B cell (primary cell): ENCODE measurements around the gene FMO3. TPM values are rescaled to one million over a fixed set of nuclear protein-coding genes. Genes with fewer than 3 reads are reported as not detected.

Experiments used
- ATAC-seq: fragments of 200-7000 bp; cut with Tn5 transposase; one replicate; pipeline ENCODE4 v1.10.0; 2021; ENCODE audit warnings: low read depth, mild to moderate bottlenecking, moderate number of reproducible peaks, moderate library complexity
- CTCF ChIA-PET: fragments of 350-600 bp; sonication (Branson Sonifier 250); formaldehyde crosslinking; loops from one replicate; lab custom pipeline; 2021; ENCODE audit warnings: antibody characterized with exemption, inconsistent platforms; lab: Charles Lee
- POLR2A ChIA-PET: fragments of 350-600 bp; sonication (Branson Sonifier 250); formaldehyde crosslinking; loops from one replicate; lab custom pipeline; 2021; ENCODE audit warnings: antibody characterized with exemption; lab: Charles Lee
- DNase-seq: peaks from one replicate; pipeline ENCODE4 v3.0.0; 2013
- H2AFZ ChIP-seq: 2 replicates; pipeline ENCODE4 v1.6.1; 2012; ENCODE audit warnings: mild to moderate bottlenecking, low read depth, low read length; ENCODE audit not compliant: insufficient read depth, poor library complexity, severe bottlenecking
- H3K27ac ChIP-seq, 2 donors: 1 replicate in 1 of 2; 2 replicates in 1 of 2; pipeline ENCODE4 v1.5.1; 2012 to 2013; ENCODE audit warnings: low read length in 2 of 2, mild to moderate bottlenecking in 2 of 2, moderate library complexity in 1 of 2
- H3K27me3 ChIP-seq, 4 experiments: fragments of 200-600 bp in 1 of 4; sonication (generic) in 1 of 4; replicated peaks in 1 of 4; 1 replicate in 2 of 4; 2 replicates in 2 of 4; pipeline versions ENCODE4 v1.6.1 to v1.7.0; 2013 to 2016; ENCODE audit warnings: low read length in 3 of 4, mild to moderate bottlenecking in 2 of 4, mixed read lengths in 1 of 4, moderate library complexity in 1 of 4; ENCODE audit not compliant: insufficient read depth in 4 of 4, control insufficient read depth in 3 of 4; ENCODE audit errors: control extremely low read depth in 1 of 4
- H3K36me3 ChIP-seq, 2 experiments: replicated peaks in 1 of 2; 1 replicate in 1 of 2; 2 replicates in 1 of 2; pipeline versions ENCODE4 v1.6.1 to v1.7.1; 2013; ENCODE audit warnings: low read length in 1 of 2; ENCODE audit not compliant: insufficient read depth in 2 of 2, control insufficient read depth in 1 of 2; ENCODE audit errors: control extremely low read depth in 1 of 2, extremely low read depth in 1 of 2
- H3K4me1 ChIP-seq, 2 donors: fragments of 200-600 bp in 1 of 2; sonication (generic) in 1 of 2; 1 replicate in 1 of 2; 2 replicates in 1 of 2; pipeline versions ENCODE4 v1.5.1 to v1.6.1; 2013 to 2017; ENCODE audit warnings: low read length in 2 of 2; ENCODE audit not compliant: control insufficient read depth in 2 of 2, insufficient read depth in 2 of 2
- H3K4me2 ChIP-seq: replicated peaks from 2 replicates; pipeline ENCODE3; 2012; ENCODE audit warnings: mild to moderate bottlenecking, low read depth, low read length; ENCODE audit not compliant: poor library complexity, severe bottlenecking
- H3K4me3 ChIP-seq, 5 experiments: fragments of 200-600 bp in 1 of 5; sonication (generic) in 1 of 5; 1 replicate in 3 of 5; 2 replicates in 2 of 5; pipeline versions ENCODE4 v1.5.1 to v1.7.0; 2011 to 2016; ENCODE audit warnings: low read length in 4 of 5, mild to moderate bottlenecking in 4 of 5, low read depth in 2 of 5, control low read depth in 1 of 5, moderate library complexity in 1 of 5; ENCODE audit not compliant: insufficient read depth in 1 of 5; ENCODE audit errors: control extremely low read depth in 1 of 5, extremely low read depth in 1 of 5
- H3K79me2 ChIP-seq: fragments of 200-600 bp; sonication (generic); one replicate; pipeline ENCODE4 v1.6.0; 2016; ENCODE audit warnings: low read length; ENCODE audit not compliant: control insufficient read depth, insufficient read depth
- H3K9ac ChIP-seq: fragments of 200-600 bp; sonication (generic); 2 replicates; pipeline ENCODE4 v1.6.1; 2017; ENCODE audit warnings: mild to moderate bottlenecking, low read length, moderate library complexity
- H3K9me3 ChIP-seq, 3 donors: one replicate each; pipeline versions ENCODE4 v1.6.1 to v1.7.1; 2013; ENCODE audit warnings: low read length in 2 of 3; ENCODE audit not compliant: control insufficient read depth in 2 of 3, insufficient read depth in 1 of 3; ENCODE audit errors: control extremely low read depth in 1 of 3
- H4K20me1 ChIP-seq: 2 replicates; pipeline ENCODE4 v1.6.0; 2012; ENCODE audit warnings: mild to moderate bottlenecking, low read length; ENCODE audit not compliant: insufficient read depth, control insufficient read depth, poor library complexity, severe bottlenecking
- H3K27ac Mint-ChIP-seq: one replicate; pipeline ENCODE4 v1.8.0; 2021; ENCODE audit warnings: mixed read lengths
- H3K27me3 Mint-ChIP-seq: one replicate; pipeline ENCODE4 v1.8.0; 2021; ENCODE audit warnings: mixed read lengths
- H3K4me1 Mint-ChIP-seq: one replicate; pipeline ENCODE4 v1.8.0; 2021; ENCODE audit warnings: mixed read lengths
- H3K4me3 Mint-ChIP-seq: one replicate; pipeline ENCODE4 v1.8.0; 2021; ENCODE audit warnings: mixed read lengths
- H3K9me3 Mint-ChIP-seq: one replicate; pipeline ENCODE4 v1.8.0; 2022; ENCODE audit warnings: mixed read lengths; ENCODE audit not compliant: insufficient read depth
- EZH2 ChIP-seq: IDR thresholded peaks from 2 replicates; pipeline ENCODE4 v1.6.1; 2012; ENCODE audit warnings: borderline replicate concordance, low read depth, mild to moderate bottlenecking, moderate library complexity, low read length; ENCODE audit not compliant: insufficient read depth, poor library complexity, severe bottlenecking
- WGBS: methylation state at CpG from one replicate; pipeline ENCODE4 v1.1.5; 2013; ENCODE audit warnings: missing lambda C conversion rate; ENCODE audit not compliant: insufficient coverage; 5-methylcytosine and 5-hydroxymethylcytosine counted together
- intact Hi-C: fragments of 100-400 bp; cut with micrococcal nuclease; formaldehyde crosslinking; loops from one replicate; pipeline ENCODE4 v1.10.0; 2022
- polyA plus RNA-seq: library from polyadenylated mRNA; depleted of rRNA; stranded (reverse); fragments of >200 nt; gene quantifications from 2 replicates; pipeline ENCODE4 v1.2.3, GENCODE V29; 2012
- total RNA-seq, 2 donors: library from RNA; stranded (reverse); fragments of 120-200 nt in 1 of 2; gene quantifications; 1 replicate in 1 of 2; 2 replicates in 1 of 2; pipeline versions ENCODE4 v1.2.3 to v1.2.4, GENCODE V29; 2013 to 2022
- TF ChIP-seq, protein P1 (sequence below): fragments of 200-600 bp; IDR thresholded peaks from one replicate; pipeline ENCODE4 v1.8.0; 2022; ENCODE audit warnings: antibody characterized with exemption, mild to moderate bottlenecking

Gene FMO3
- total and polyA plus RNA-seq, 2 donors (not counting 1 experiment from before 2014, with no cell fraction given): not detected

GRCh38 chr1:171158096-171158495 lies 67.4 kb downstream of the FMO3 start:
- ChIA-PET CTCF (no interaction called here), POLR2A (no interaction called here)
- H3K4me2 ChIP-seq: no peak overlapping the region
- H3K9me3 ChIP-seq: peaks cover 0 to 1% (median 0%) of the 10 kb centered on the region in 3 donors
- TF ChIP-seq, protein P1, sequence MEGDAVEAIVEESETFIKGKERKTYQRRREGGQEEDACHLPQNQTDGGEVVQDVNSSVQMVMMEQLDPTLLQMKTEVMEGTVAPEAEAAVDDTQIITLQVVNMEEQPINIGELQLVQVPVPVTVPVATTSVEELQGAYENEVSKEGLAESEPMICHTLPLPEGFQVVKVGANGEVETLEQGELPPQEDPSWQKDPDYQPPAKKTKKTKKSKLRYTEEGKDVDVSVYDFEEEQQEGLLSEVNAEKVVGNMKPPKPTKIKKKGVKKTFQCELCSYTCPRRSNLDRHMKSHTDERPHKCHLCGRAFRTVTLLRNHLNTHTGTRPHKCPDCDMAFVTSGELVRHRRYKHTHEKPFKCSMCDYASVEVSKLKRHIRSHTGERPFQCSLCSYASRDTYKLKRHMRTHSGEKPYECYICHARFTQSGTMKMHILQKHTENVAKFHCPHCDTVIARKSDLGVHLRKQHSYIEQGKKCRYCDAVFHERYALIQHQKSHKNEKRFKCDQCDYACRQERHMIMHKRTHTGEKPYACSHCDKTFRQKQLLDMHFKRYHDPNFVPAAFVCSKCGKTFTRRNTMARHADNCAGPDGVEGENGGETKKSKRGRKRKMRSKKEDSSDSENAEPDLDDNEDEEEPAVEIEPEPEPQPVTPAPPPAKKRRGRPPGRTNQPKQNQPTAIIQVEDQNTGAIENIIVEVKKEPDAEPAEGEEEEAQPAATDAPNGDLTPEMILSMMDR: no peak
- no peak for TF ChIP-seq EZH2
- Mint-ChIP-seq H3K27ac (no peak overlapping the region), H3K4me3 (no peak overlapping the region), H3K27me3 (peaks cover 5% of the 10 kb centered on the region), H3K4me1 (no peaks in the 10 kb centered on the region), H3K9me3 (no peaks in the 10 kb centered on the region)
- no peak overlapping the region for H3K4me3 ChIP-seq
- H3K9ac ChIP-seq: no peak overlapping the region
- no peaks in the 10 kb centered on the region for H3K4me1 ChIP-seq
- DNase-seq: no peak
- intact Hi-C loops: no loop called here
- no peaks in the 10 kb centered on the region for H3K36me3 ChIP-seq
- no peaks in the 10 kb centered on the region for H4K20me1 ChIP-seq
- no peaks in the 10 kb centered on the region for H3K79me2 ChIP-seq
- no peak for ATAC-seq
- no peak overlapping the region for H2AFZ ChIP-seq
- H3K27ac ChIP-seq: no peak overlapping the region
- H3K27me3 ChIP-seq: no peaks in the 10 kb centered on the region
- WGBS: 87% methylated on average over 3 of the region's 5 CpGs

- intact Hi-C loops: no loop called here
- WGBS: no CpG with 5 or more reads among the region's 3 CpGs
- POLR2A ChIA-PET: no interaction called here
- TF ChIP-seq, protein P1: no peak
- TF ChIP-seq EZH2: no peak
- Mint-ChIP-seq H3K27me3 (peaks cover 5% of the 10 kb centered on the region), H3K9me3 (no peaks in the 10 kb centered on the region), H3K27ac (no peak overlapping the region), H3K4me1 (no peaks in the 10 kb centered on the region), H3K4me3 (no peak overlapping the region)
- no peaks in the 10 kb centered on the region for H3K36me3 ChIP-seq
- no peaks in the 10 kb centered on the region for H3K4me1 ChIP-seq
- DNase-seq (no peak), ATAC-seq (no peak)
- H3K9me3 ChIP-seq: peaks cover 0 to 1% (median 0%) of the 10 kb centered on the region in 3 donors
- no peaks in the 10 kb centered on the region for H3K27me3 ChIP-seq
- H3K4me2 ChIP-seq: no peak overlapping the region
- CTCF ChIA-PET: no interaction called here
- no peak overlapping the region for H3K4me3 ChIP-seq
- no peaks in the 10 kb centered on the region for H3K79me2 ChIP-seq
- H2AFZ ChIP-seq: no peak overlapping the region
- no peaks in the 10 kb centered on the region for H4K20me1 ChIP-seq
- H3K9ac ChIP-seq: no peak overlapping the region
- H3K27ac ChIP-seq: no peak overlapping the region
Measured at GRCh38 chr1:171158551-171158950, 67.8 kb downstream of the FMO3 start.
